ENCODE results near the gene MBNL2. TPM values are rescaled to one million over a fixed set of nuclear protein-coding genes. Genes with fewer than 3 reads are reported as not detected.

Gene MBNL2
- total RNA-seq, 1 donor = 69.8 TPM

DNA sequence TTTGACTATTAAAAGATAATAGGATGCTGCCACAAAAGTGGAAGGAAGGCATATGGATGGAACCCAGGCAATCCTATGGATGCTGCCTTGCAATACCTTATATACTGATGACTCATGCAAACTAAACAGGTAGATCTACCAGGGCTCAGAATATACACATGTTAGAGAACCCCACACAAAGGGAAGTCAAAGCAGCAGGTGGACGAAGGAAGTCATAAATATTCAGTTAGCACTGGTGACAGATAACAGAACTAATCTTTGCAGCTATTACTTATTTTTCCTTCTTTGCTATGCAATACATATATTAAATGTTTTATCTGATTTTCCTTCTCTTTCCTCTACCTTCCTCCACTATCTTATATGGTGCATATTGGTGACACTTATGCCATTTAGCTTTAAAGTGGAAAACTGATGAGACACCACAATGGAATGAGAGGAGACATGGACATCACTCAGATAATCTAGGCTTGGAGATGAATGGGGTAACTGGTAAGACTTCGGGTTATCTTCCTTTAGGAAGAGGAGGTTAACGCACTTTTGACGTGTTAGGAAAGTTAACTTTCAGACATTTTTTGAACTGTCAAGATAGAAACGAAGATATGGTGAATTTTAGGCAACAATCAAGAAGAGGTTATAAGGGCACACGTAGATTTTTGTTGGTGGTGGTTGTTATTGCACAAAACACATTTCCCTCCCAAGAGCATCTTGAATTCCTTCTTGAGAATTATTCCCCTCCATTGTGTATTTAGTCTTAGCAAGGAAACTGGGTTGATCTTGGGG is 39.8 kb upstream of the MBNL2 start:
- peak; percentile 68 for DNase-seq (ENCODE audit: insufficient read length, low spot score, missing footprints)
- H4K20me1 ChIP-seq (ENCODE audit: insufficient read depth, low read length) = no peaks in the 10 kb centered on the region
- H3K4me3 ChIP-seq (ENCODE audit: insufficient read depth, low read length) = no peak overlapping the region
- no peaks in the 10 kb centered on the region for H3K9me3 ChIP-seq (ENCODE audit: low read depth, low read length)
- H3K79me2 ChIP-seq (ENCODE audit: insufficient read depth, low read length) = no peaks in the 10 kb centered on the region
- TF ChIP-seq, protein P1, sequence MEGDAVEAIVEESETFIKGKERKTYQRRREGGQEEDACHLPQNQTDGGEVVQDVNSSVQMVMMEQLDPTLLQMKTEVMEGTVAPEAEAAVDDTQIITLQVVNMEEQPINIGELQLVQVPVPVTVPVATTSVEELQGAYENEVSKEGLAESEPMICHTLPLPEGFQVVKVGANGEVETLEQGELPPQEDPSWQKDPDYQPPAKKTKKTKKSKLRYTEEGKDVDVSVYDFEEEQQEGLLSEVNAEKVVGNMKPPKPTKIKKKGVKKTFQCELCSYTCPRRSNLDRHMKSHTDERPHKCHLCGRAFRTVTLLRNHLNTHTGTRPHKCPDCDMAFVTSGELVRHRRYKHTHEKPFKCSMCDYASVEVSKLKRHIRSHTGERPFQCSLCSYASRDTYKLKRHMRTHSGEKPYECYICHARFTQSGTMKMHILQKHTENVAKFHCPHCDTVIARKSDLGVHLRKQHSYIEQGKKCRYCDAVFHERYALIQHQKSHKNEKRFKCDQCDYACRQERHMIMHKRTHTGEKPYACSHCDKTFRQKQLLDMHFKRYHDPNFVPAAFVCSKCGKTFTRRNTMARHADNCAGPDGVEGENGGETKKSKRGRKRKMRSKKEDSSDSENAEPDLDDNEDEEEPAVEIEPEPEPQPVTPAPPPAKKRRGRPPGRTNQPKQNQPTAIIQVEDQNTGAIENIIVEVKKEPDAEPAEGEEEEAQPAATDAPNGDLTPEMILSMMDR (IDR thresholded peaks at IDR 0.05; ENCODE audit: extremely low read depth, low read depth, low read length) = no peak
- no peaks in the 10 kb centered on the region for H3K36me3 ChIP-seq (ENCODE audit: insufficient read depth, low read length)
- no peaks in the 10 kb centered on the region for H3K4me1 ChIP-seq (ENCODE audit: insufficient read depth, low read length)
- no peak overlapping the region for H2AFZ ChIP-seq (ENCODE audit: low read length)
- no peak overlapping the region for H3K27ac ChIP-seq (ENCODE audit: low read depth, low read length)
- no peak overlapping the region for H3K4me2 ChIP-seq (ENCODE audit: insufficient read depth, low read length)
- H3K27me3 ChIP-seq (ENCODE audit: insufficient read depth, low read length) = peaks cover 2% of the 10 kb centered on the region

DNA sequence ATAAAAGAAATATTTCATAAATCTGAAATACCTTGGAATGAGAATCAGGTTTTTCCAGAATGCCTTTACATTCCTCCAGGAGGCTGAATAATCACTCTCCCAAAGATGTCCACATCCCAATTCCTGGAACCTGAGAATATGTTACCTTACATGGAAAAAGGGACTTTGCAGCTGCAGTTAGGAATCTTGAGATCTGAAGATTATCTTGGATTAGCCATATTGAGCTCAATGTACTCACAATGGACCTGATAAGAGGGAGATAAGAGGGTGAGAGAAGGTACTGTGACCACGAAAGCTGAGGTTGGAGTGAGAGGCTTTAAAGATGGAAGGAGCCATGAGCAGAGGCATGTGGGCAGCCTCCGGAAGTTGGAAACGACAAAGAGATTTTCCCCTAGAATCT is 36.8 kb upstream of the MBNL2 start:
- Histone ChIP-seq H3K4me2 (ENCODE audit: insufficient read depth, low read length) (no peak overlapping the region), H3K27ac (ENCODE audit: low read depth, low read length) (no peak overlapping the region), H3K4me3 (ENCODE audit: insufficient read depth, low read length) (no peak overlapping the region), H3K27me3 (ENCODE audit: insufficient read depth, low read length) (peaks cover 2% of the 10 kb centered on the region), H2AFZ (ENCODE audit: low read length) (no peak overlapping the region), H3K36me3 (ENCODE audit: insufficient read depth, low read length) (no peaks in the 10 kb centered on the region), H4K20me1 (ENCODE audit: insufficient read depth, low read length) (no peaks in the 10 kb centered on the region), H3K79me2 (ENCODE audit: insufficient read depth, low read length) (no peaks in the 10 kb centered on the region), H3K4me1 (ENCODE audit: insufficient read depth, low read length) (no peaks in the 10 kb centered on the region), H3K9me3 (ENCODE audit: low read depth, low read length) (no peaks in the 10 kb centered on the region)
- TF ChIP-seq, protein P1 (IDR thresholded peaks at IDR 0.05; ENCODE audit: extremely low read depth, low read depth, low read length) = no peak
- no peak for DNase-seq (ENCODE audit: insufficient read length, low spot score, missing footprints)

DNA sequence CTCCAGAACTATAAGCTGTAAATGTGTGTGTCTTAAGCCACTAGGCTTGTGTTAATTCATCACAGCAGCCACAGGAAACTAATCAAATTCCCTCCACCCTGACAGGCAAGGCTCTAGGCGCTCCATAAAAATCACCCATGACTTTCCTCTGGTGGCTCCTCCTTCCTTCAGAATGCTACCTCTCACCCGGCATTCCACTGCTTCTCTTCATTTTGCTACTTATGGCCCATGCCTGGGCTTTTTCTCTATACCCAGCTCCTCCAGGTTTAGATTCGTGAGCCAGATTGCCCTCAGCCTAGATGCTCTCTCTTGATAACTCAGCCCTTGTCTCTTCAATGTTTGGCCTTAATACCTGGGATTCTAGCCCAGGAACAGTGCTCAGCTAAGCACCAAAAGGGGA is 36.4 kb upstream of the MBNL2 start:
- no peaks in the 10 kb centered on the region for H3K9me3 ChIP-seq (ENCODE audit: low read depth, low read length)
- no peak overlapping the region for H2AFZ ChIP-seq (ENCODE audit: low read length)
- H3K4me1 ChIP-seq (ENCODE audit: insufficient read depth, low read length) = no peaks in the 10 kb centered on the region
- H4K20me1 ChIP-seq (ENCODE audit: insufficient read depth, low read length) = no peaks in the 10 kb centered on the region
- peaks cover 2% of the 10 kb centered on the region for H3K27me3 ChIP-seq (ENCODE audit: insufficient read depth, low read length)
- H3K36me3 ChIP-seq (ENCODE audit: insufficient read depth, low read length) = no peaks in the 10 kb centered on the region
- TF ChIP-seq, protein P1 (IDR thresholded peaks at IDR 0.05; ENCODE audit: extremely low read depth, low read depth, low read length) = no peak
- no peak overlapping the region for H3K4me2 ChIP-seq (ENCODE audit: insufficient read depth, low read length)
- no peaks in the 10 kb centered on the region for H3K79me2 ChIP-seq (ENCODE audit: insufficient read depth, low read length)
- no peak overlapping the region for H3K27ac ChIP-seq (ENCODE audit: low read depth, low read length)
- no peak for DNase-seq (ENCODE audit: insufficient read length, low spot score, missing footprints)
- no peak overlapping the region for H3K4me3 ChIP-seq (ENCODE audit: insufficient read depth, low read length)

DNA sequence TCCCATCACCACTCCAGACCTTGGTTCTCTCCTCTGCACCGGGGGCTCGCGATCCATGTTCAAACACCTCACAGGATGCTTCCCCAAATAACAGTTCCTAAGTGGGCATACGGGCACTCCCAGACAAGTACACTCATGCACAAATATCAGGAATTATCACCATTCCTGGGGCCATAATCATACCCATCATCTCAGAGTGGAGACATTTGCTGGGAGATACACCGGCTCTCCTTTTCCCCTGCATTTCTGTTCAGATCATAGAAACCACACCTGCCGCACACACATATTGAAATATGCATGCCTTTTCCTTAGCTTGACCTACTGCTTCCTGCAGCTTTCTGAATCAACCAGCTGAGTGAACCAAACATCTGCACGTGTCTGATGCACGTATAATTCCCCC is 33.9 kb upstream of the MBNL2 start:
- H3K27me3 ChIP-seq (ENCODE audit: insufficient read depth, low read length) = peaks cover 2% of the 10 kb centered on the region
- no peak overlapping the region for H3K4me3 ChIP-seq (ENCODE audit: insufficient read depth, low read length)
- DNase-seq (ENCODE audit: insufficient read length, low spot score, missing footprints) = no peak
- no peaks in the 10 kb centered on the region for H4K20me1 ChIP-seq (ENCODE audit: insufficient read depth, low read length)
- H3K9me3 ChIP-seq (ENCODE audit: low read depth, low read length) = no peaks in the 10 kb centered on the region
- H3K27ac ChIP-seq (ENCODE audit: low read depth, low read length) = no peak overlapping the region
- no peaks in the 10 kb centered on the region for H3K4me1 ChIP-seq (ENCODE audit: insufficient read depth, low read length)
- H3K79me2 ChIP-seq (ENCODE audit: insufficient read depth, low read length) = no peaks in the 10 kb centered on the region
- TF ChIP-seq, protein P1 (IDR thresholded peaks at IDR 0.05; ENCODE audit: extremely low read depth, low read depth, low read length) = no peak
- no peak overlapping the region for H2AFZ ChIP-seq (ENCODE audit: low read length)
- no peak overlapping the region for H3K4me2 ChIP-seq (ENCODE audit: insufficient read depth, low read length)
- H3K36me3 ChIP-seq (ENCODE audit: insufficient read depth, low read length) = no peaks in the 10 kb centered on the region

All from osteoblast (primary cell).